NCI-H1436 treated with DMSO at 0.1 percent for 48 hours (cell line): ENCODE data around the gene DEFB128.
"Not testable (repeated sequence)": the region's sequence is repeated elsewhere in the genome, so short reads cannot be mapped to it uniquely, and the experiment has no call there.

Experiments used
- DNase-seq: peaks from one replicate; lab custom pipeline; 2025; lab: John Stamatoyannopoulos, UW

DEFB128 gene

GRCh38 chr20:189611-190010 is at the start of gene DEFB128:
Gene DEFB128, minus strand, starts transcription at chr20:189711. Its CDS starts 88 bp downstream, at chr20:189623.
- DNase-seq: no peak

- no peak for DNase-seq
Measured at GRCh38 chr20:237929-238328, 48.4 kb upstream of the DEFB128 start.

DNA sequence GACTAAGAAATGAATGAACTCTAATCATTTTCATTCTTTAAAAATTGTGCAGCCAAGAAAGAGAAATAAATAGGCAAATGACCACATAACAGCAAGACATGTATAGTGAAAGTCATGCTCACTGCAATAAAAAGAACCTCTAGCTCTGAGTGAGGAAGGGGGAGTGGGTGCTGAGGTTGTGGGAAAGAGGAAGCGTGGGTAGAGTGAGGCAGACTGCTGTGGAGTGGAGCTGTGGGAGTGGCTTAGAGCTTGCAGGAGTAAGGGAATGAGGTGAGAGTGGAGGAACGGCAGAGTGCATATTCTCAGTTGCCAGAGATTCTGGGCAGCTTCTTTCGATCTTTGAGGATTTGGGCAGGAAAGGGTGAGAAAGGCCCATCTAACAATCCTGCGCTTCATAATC is 48.0 kb upstream of the DEFB128 start:
- no peak for DNase-seq

DNA sequence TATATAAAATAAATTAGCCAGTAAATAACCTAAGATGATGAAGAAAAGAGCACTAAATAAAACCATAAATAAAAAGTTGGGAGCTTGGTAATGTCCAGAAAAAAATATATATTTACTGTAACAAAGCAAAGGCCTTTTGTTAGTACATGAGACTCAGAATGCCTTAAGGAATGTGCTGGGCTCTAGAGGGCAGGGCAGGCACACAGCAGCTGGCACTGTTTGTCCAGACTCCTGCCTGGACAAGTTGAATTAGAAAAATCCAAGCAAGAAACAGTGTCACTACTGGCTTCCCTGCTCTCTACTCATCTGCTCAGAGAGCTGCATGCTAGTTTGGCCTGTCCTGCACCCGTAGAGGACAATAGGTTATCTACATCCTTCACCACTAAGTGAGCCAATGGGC is 46.4 kb upstream of the DEFB128 start:
- DNase-seq: no peak

GRCh38 chr20:227439-228105 is 38.1 kb upstream of the DEFB128 start:
- no peak for DNase-seq

DNA sequence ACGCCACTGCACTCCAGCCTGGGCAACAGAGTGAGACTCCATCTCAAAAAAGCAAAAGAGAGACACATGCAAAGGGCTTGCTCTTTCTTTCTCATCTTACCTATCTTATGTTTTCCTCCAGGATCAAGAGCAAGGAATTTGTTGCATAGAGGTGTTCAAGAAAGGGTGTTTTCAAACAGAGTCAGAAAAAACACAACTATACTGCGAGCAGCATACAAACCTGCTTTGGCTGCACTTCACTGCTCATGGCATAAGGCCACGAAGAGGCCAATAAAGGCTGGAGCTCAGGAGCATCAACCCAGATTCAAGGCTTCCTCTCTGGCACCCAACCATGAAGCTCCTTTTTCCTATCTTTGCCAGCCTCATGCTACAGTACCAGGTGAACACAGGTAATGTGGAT is 37.4 kb upstream of the DEFB128 start, which contains the start of gene DEFB129:
DEFB129 (plus strand) TSS at position 301 of the 400 bp plus-strand sequence; CDS start at position 332, 31 bp downstream.
- DNase-seq: no peak

DNA sequence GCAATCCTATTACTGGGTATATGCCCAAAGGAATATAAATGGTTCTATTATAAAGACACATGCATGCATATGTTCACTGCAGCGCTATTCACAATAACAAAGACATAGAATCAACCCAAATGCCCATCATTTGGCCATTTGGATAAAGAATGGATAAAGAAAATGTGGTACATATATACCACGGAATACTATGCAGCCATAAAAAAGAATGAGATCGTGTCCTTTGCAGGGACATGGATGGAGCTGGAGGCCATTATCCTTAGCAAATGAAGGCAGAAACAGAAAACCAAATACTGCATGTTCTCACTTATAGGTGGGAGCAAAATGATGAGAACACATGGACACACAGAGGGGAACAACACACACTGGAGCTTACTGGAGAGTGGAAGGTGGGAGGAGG is 36.4 kb upstream of the DEFB128 start:
- DNase-seq: not testable (repeated sequence)

DNA sequence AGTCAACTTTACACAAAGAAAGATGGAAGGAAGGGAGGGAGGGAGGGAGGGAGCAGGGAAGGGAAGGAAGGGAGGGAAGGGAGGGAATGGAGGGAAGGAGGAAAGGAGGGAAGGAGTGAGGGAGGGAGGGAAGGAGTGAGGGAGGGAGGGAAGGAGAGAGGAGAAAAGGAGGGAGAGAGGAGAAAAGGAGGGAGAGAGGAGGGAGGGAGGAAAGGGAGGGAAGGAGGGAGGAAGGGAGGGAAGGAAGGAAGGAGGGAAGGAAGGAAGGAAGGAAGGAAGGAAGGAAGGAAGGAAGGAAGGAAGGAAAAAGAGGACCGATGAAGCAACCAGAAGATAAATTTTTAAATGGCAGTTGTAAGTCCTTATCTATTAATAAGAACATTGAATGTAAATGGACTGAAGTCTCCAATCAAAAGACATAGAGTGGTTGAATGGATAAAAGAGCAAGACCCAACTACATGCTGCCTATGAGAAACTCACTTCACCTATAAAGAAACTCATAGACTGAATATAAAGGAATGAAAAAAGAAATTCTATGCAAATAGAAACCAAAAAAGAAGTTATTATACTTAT is 31.8 kb upstream of the DEFB128 start:
- no peak for DNase-seq

- DNase-seq: no peak
Measured at GRCh38 chr20:219290-220115, 30.0 kb upstream of the DEFB128 start.

DNA sequence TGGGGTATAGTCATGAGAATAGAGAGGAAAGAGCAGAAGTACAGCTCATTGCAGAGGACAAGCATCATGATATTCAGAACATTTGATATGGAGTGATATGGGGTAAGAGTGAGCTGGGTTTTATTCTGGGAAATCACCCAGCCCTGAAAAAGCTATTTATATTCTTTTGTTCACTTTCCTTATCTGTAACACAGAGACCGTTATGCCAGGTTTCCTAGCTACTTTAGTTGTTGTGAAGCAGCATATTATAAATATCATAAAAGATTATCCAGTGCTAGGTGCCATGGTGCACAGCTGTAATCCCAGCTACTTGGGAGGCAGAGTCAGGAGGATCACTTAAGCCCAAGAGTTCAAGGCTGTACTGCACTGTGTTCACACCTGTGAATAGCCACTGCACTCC is 27.8 kb upstream of the DEFB128 start:
- no peak for DNase-seq

DNA sequence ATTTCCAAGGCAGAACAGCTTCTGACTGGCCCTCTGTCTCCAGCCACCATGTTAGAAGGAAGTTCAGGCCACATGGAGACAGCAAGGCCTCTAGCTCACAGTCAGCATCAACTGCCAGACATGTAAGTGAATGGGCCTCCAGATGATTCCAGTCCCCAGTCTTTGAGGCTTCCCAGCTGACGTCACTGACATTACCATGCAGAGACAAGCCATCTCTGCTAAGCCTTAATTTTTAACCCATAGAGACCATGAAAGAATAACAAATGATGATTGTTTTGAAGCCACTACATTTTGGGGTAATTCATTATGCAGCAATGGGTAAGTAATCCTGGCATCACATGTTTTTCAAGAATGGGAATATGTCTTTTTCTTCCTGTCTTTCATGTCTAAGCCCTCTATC is 26.3 kb upstream of the DEFB128 start:
- DNase-seq: no peak

DNA sequence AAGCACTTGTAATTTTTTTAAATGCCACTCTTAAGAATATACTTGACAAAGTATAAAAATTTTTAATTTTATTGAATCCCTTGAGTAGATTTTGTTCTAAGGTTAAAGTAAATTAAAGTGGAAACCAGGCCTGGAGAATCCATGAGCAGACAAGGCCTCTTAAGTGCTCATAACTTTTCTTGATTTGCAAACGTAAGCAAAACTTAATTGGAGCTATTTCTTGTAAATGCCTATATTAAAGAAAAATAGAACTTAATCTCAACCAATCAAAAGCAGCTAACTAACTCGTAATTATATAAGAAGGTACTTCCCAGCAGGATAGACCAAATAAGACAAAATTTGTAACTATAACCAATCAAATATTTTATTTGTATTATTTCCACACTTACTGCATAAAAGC is 24.9 kb upstream of the DEFB128 start:
- DNase-seq: no peak

GRCh38 chr20:210809-211502 is 21.4 kb upstream of the DEFB128 start:
- no peak for DNase-seq

- no peak for DNase-seq
Measured at GRCh38 chr20:208942-209566, 19.5 kb upstream of the DEFB128 start.

GRCh38 chr20:203630-204029 is 14.1 kb upstream of the DEFB128 start:
- DNase-seq: not testable (repeated sequence)

GRCh38 chr20:199996-200395 is 10.5 kb upstream of the DEFB128 start:
- DNase-seq: no peak

GRCh38 chr20:198225-198624 is 8.7 kb upstream of the DEFB128 start:
- no peak for DNase-seq

- DNase-seq: no peak
Measured at GRCh38 chr20:187733-188132, 1.8 kb downstream of the DEFB128 start.

- no peak for DNase-seq
Measured at GRCh38 chr20:184288-184687, 5.2 kb downstream of the DEFB128 start.

DNA sequence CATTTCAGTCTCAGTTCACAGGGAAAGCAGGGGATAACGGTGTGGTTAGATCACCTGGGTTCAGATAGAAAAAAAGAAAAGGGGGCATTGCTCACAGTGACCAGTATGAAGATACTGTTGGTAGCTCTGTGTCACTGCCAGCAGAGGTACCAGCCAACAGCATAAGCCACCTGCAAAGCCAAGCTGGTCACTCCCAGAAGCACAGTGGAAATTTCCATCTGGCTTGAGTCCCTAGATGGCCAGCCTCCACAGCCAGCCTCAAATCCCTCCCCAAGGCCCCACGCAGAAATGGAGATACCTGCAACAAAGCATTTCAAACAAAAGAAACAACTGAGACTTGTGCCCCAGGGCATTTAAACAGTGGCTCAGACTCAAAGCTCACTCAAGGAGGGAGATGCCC is 20.6 kb downstream of the DEFB128 start:
- no peak for DNase-seq

GRCh38 chr20:164618-165017 is 24.9 kb downstream of the DEFB128 start:
- DNase-seq: no peak

DNA sequence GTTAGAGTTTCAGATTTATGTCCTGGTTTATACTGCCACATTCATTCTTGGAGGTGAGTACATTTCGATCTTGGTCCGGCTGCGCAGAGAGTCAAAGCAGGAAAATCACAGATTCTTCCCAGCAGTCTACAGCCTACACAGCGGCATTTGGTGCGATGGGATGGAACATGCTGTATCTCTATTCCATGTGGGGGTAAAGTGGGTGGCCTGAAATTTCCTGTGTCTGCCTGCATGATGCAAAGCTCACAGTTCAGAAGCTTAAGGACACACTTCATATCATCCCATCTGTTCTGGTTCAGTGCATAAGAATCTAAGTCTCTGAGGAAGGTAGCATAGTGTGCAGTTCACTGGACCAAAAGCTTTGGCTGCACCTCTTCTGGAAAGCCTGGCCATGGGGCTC is 32.4 kb downstream of the DEFB128 start, which contains the start of gene DEFB127:
DEFB127 (plus strand) TSS at position 301 of the 400 bp plus-strand sequence; CDS start at position 392, 91 bp downstream.
- DNase-seq: no peak
